OCI-LY1 (cell line): ENCODE data around the gene SPATS2L.

Experiments
- H2AFZ ChIP-seq: fragments of 200-600 bp; sonication (generic), shearing (Covaris generic); 2 replicates; pipeline ENCODE4 v1.6.0; 2014; ENCODE audit warnings: antibody characterized with exemption, mild to moderate bottlenecking, low read length
- H3F3A ChIP-seq: fragments of 200-600 bp; sonication (generic), shearing (Covaris generic); 2 replicates; pipeline ENCODE4 v1.6.0; 2014; ENCODE audit warnings: mild to moderate bottlenecking, antibody characterized with exemption, low read length, moderate library complexity; ENCODE audit not compliant: insufficient read depth
- H3K27ac ChIP-seq: fragments of 200-600 bp; sonication (generic); 2 replicates; pipeline ENCODE4 v1.5.1; 2014; ENCODE audit warnings: low read length, mixed run types, mild to moderate bottlenecking, low read depth; ENCODE audit not compliant: poor library complexity, severe bottlenecking
- H3K27me3 ChIP-seq: fragments of 200-600 bp; sonication (generic); 2 replicates; pipeline ENCODE4 v1.6.0; 2014; ENCODE audit warnings: antibody characterized with exemption, mild to moderate bottlenecking, low read length, moderate library complexity; ENCODE audit not compliant: insufficient read depth
- H3K36me3 ChIP-seq: fragments of 200-600 bp; sonication (generic); 2 replicates; pipeline ENCODE4 v1.6.1; 2014; ENCODE audit warnings: mild to moderate bottlenecking, antibody characterized with exemption, low read length, moderate library complexity, mixed read lengths; ENCODE audit not compliant: insufficient read depth
- H3K4me1 ChIP-seq: fragments of 200-600 bp; sonication (generic); 2 replicates; pipeline ENCODE4 v1.5.1; 2014; ENCODE audit warnings: mild to moderate bottlenecking, low read length, moderate library complexity; ENCODE audit not compliant: insufficient read depth, severe bottlenecking
- H3K4me2 ChIP-seq: fragments of 200-600 bp; sonication (generic), shearing (Covaris generic); 2 replicates; pipeline ENCODE4 v1.6.1; 2014; ENCODE audit warnings: low read length
- H3K4me3 ChIP-seq: fragments of 200-600 bp; sonication (generic); 2 replicates; pipeline ENCODE4 v1.5.1; 2014; ENCODE audit warnings: low read length, low read depth, mild to moderate bottlenecking, mixed read lengths; ENCODE audit not compliant: poor library complexity, severe bottlenecking
- H3K79me2 ChIP-seq: fragments of 200-600 bp; shearing (Covaris generic); 2 replicates; pipeline ENCODE4 v1.6.1; 2016; ENCODE audit warnings: mixed run types, low read length, mixed read lengths; ENCODE audit not compliant: insufficient read depth
- H3K9ac ChIP-seq: fragments of 200-600 bp; sonication (generic), shearing (Covaris generic); 2 replicates; pipeline ENCODE4 v1.6.1; 2014; ENCODE audit warnings: mild to moderate bottlenecking, low read length, mixed read lengths
- H3K9me2 ChIP-seq: fragments of 200-600 bp; sonication (generic), shearing (Covaris generic); 2 replicates; pipeline ENCODE4 v1.6.1; 2014; ENCODE audit warnings: low read depth, mild to moderate bottlenecking, low read length, mixed read lengths
- H3K9me3 ChIP-seq: fragments of 200-600 bp; shearing (Covaris generic); 2 replicates; pipeline ENCODE4 v1.6.1; 2014; ENCODE audit warnings: low read length, mixed read lengths
- H4K20me1 ChIP-seq: fragments of 200-600 bp; sonication (generic), shearing (Covaris generic); 2 replicates; pipeline ENCODE4 v1.6.0; 2016; ENCODE audit warnings: mild to moderate bottlenecking, low read length; ENCODE audit not compliant: insufficient read depth
- EZH2 ChIP-seq: fragments of 200-600 bp; sonication (generic), shearing (Covaris generic); IDR thresholded peaks from 2 replicates; pipeline ENCODE4 v1.8.0; 2017; ENCODE audit warnings: borderline replicate concordance, mixed run types, mild to moderate bottlenecking, antibody characterized with exemption, low read length, moderate library complexity, mixed read lengths
- TF ChIP-seq, protein P1 (sequence below): fragments of 200-600 bp; sonication (generic), shearing (Covaris generic); IDR thresholded peaks from 2 replicates; pipeline ENCODE4 v1.5.1; 2017; ENCODE audit warnings: mild to moderate bottlenecking, antibody characterized with exemption, low read length, moderate library complexity, mixed read lengths

Gene SPATS2L

GRCh38 chr2:200347301-200347700 lies 40.8 kb downstream of the SPATS2L start:
- Histone ChIP-seq H3K9me2 (no peaks in the 10 kb centered on the region), H3K9ac (no peak overlapping the region), H3F3A (no peaks in the 10 kb centered on the region), H3K4me1 (no peaks in the 10 kb centered on the region), H3K79me2 (no peaks in the 10 kb centered on the region), H2AFZ (no peak overlapping the region), H3K36me3 (no peaks in the 10 kb centered on the region), H3K27ac (no peak overlapping the region), H4K20me1 (no peaks in the 10 kb centered on the region), H3K4me3 (no peak overlapping the region), H3K4me2 (no peak overlapping the region), H3K9me3 (no peaks in the 10 kb centered on the region), H3K27me3 (no peaks in the 10 kb centered on the region)
- TF ChIP-seq, protein P1, sequence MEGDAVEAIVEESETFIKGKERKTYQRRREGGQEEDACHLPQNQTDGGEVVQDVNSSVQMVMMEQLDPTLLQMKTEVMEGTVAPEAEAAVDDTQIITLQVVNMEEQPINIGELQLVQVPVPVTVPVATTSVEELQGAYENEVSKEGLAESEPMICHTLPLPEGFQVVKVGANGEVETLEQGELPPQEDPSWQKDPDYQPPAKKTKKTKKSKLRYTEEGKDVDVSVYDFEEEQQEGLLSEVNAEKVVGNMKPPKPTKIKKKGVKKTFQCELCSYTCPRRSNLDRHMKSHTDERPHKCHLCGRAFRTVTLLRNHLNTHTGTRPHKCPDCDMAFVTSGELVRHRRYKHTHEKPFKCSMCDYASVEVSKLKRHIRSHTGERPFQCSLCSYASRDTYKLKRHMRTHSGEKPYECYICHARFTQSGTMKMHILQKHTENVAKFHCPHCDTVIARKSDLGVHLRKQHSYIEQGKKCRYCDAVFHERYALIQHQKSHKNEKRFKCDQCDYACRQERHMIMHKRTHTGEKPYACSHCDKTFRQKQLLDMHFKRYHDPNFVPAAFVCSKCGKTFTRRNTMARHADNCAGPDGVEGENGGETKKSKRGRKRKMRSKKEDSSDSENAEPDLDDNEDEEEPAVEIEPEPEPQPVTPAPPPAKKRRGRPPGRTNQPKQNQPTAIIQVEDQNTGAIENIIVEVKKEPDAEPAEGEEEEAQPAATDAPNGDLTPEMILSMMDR, result no peak
- no peak for TF ChIP-seq EZH2

DNA sequence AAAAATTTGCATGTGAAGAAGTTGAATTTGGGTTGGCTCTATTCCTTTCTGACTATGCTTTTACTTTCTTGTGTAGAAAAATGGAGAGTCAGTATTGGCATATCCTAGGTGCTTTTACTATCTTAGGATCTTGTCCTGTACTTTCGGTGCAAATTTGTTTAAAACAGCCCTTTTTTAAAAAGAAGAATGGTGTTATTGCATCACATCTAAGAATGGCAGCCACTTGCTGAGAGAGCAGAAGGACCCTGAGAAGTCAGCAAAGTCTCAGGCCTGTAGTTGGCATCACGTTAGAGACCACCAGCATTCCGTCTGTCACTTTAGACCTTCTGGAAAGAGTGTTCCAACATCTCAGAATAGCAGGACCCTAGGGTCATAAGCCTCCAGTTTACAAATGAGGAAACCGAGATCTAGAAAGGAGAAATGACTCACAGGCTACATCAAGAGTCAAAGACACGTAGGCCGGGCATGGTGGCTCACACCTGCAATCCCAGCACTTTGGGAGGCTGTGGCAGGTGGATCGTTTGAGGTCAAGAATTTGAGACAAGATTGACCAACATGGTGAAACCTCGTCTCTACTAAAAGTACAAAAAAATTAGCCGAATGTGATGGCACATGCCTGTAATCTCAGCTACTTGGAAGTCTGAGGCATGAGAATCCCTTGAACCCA lies 42.5 kb downstream of the SPATS2L start:
- H3K27ac ChIP-seq, result no peak overlapping the region
- no peak overlapping the region for H3K4me2 ChIP-seq
- no peaks in the 10 kb centered on the region for H3F3A ChIP-seq
- no peak overlapping the region for H3K4me3 ChIP-seq
- no peaks in the 10 kb centered on the region for H3K27me3 ChIP-seq
- no peaks in the 10 kb centered on the region for H3K9me3 ChIP-seq
- no peak overlapping the region for H3K9ac ChIP-seq
- no peaks in the 10 kb centered on the region for H4K20me1 ChIP-seq
- no peaks in the 10 kb centered on the region for H3K79me2 ChIP-seq
- H2AFZ ChIP-seq, result no peak overlapping the region
- no peaks in the 10 kb centered on the region for H3K4me1 ChIP-seq
- no peak for TF ChIP-seq EZH2
- TF ChIP-seq, protein P1, result no peak
- no peaks in the 10 kb centered on the region for H3K9me2 ChIP-seq
- H3K36me3 ChIP-seq, result no peaks in the 10 kb centered on the region

- no peak overlapping the region for H3K9ac ChIP-seq
- no peak overlapping the region for H2AFZ ChIP-seq
- no peak overlapping the region for H3K27ac ChIP-seq
- no peaks in the 10 kb centered on the region for H3K36me3 ChIP-seq
- no peak overlapping the region for H3K4me2 ChIP-seq
- no peaks in the 10 kb centered on the region for H4K20me1 ChIP-seq
- H3K4me3 ChIP-seq, result no peak overlapping the region
- no peaks in the 10 kb centered on the region for H3K9me2 ChIP-seq
- no peaks in the 10 kb centered on the region for H3K9me3 ChIP-seq
- H3K79me2 ChIP-seq, result no peaks in the 10 kb centered on the region
- H3K27me3 ChIP-seq, result no peaks in the 10 kb centered on the region
- no peaks in the 10 kb centered on the region for H3F3A ChIP-seq
- TF ChIP-seq, protein P1, result no peak
- TF ChIP-seq EZH2, result no peak
- no peaks in the 10 kb centered on the region for H3K4me1 ChIP-seq
Measured at GRCh38 chr2:200349868-200350267, 43.4 kb downstream of the SPATS2L start.
